Kidney capillary endothelial cell (primary cell): ENCODE measurements around the gene CD70.
"Not testable (repeated sequence)": the region's sequence is repeated elsewhere in the genome, so short reads cannot be mapped to it uniquely, and the experiment has no call there.

ENCODE experiments used
- DNase-seq: peaks from one replicate; pipeline ENCODE4 v3.0.0-alpha.2; 2018; ENCODE audit warnings: low spot score

The CD70 gene

GRCh38 chr19:6597471-6598253 lies 6.7 kb upstream of the CD70 start:
- not testable (repeated sequence) for DNase-seq

GRCh38 chr19:6596621-6597020 lies 5.7 kb upstream of the CD70 start:
- DNase-seq, result no peak

GRCh38 chr19:6593651-6594416 lies 2.9 kb upstream of the CD70 start:
- DNase-seq, result no peak

GRCh38 chr19:6590258-6590826 lies 608 bp downstream of the CD70 start:
- DNase-seq, result no peak

- no peak for DNase-seq
Measured at GRCh38 chr19:6589711-6590257, 1.2 kb downstream of the CD70 start.

- no peak for DNase-seq
Measured at GRCh38 chr19:6588508-6589345, 2.2 kb downstream of the CD70 start.

- DNase-seq, result no peak
Measured at GRCh38 chr19:6587998-6588507, 2.9 kb downstream of the CD70 start.

GRCh38 chr19:6587093-6587820 lies 3.7 kb downstream of the CD70 start:
- no peak for DNase-seq

GRCh38 chr19:6586726-6587092 lies 4.2 kb downstream of the CD70 start:
- DNase-seq, result no peak

- no peak for DNase-seq
Measured at GRCh38 chr19:6586056-6586455, 4.9 kb downstream of the CD70 start.

GRCh38 chr19:6582515-6583484 lies 8.2 kb downstream of the CD70 start:
- DNase-seq, result not testable (repeated sequence)

GRCh38 chr19:6580313-6580712 lies 10.6 kb downstream of the CD70 start:
- no peak for DNase-seq

GRCh38 chr19:6579450-6580178 lies 11.3 kb downstream of the CD70 start:
- DNase-seq, result no peak

- no peak for DNase-seq
Measured at GRCh38 chr19:6577476-6578125, 13.3 kb downstream of the CD70 start.

- DNase-seq, result no peak
Measured at GRCh38 chr19:6576869-6577475, 14.0 kb downstream of the CD70 start.

- no peak for DNase-seq
Measured at GRCh38 chr19:6573350-6573749, 17.6 kb downstream of the CD70 start.

- DNase-seq, result no peak
Measured at GRCh38 chr19:6572217-6572616, 18.7 kb downstream of the CD70 start.

- no peak for DNase-seq
Measured at GRCh38 chr19:6571167-6571566, 19.8 kb downstream of the CD70 start.
